ENCODE results near the gene UBL3. TPM values are rescaled to one million over a fixed set of nuclear protein-coding genes. Genes with fewer than 3 reads are reported as not detected.

The UBL3 gene
- total and polyA plus RNA-seq, 2 donors from 2014 or later, result 18.1 to 34.1 TPM

DNA sequence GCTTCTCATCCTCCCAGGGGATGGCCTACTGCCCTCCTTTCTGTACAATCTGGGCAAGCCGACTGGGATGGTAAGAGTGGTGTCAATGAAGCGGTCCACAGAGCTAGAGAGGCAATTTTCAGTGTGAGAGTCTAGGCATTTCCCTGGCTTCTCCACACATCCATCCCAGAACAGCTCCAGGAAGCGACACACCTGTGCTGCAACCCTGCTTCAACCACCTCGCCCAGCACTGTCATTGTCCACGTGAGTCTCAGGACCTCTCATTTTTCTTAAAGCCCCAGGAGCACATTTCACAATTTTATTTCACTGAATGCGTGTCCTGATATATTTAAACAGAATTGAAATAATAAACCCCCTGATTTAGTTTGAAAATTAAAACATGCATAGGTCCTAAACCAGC is 15.5 kb upstream of the UBL3 start:
- no peaks in the 10 kb centered on the region for H3K36me3 ChIP-seq (ENCODE audit: control insufficient read depth in 2 of 3, insufficient read depth in 3 of 3, low read length in 3 of 3)
- H3K4me3 ChIP-seq (ENCODE audit: low read length in 3 of 3), result no peak overlapping the region
- FAIRE-seq (no peak), DNase-seq (no peak)
- H3K4me1 ChIP-seq (ENCODE audit: control insufficient read depth in 2 of 3, insufficient read depth in 2 of 3, low read depth in 1 of 3, low read length in 3 of 3), result no peaks in the 10 kb centered on the region
- TF ChIP-seq, protein P1, sequence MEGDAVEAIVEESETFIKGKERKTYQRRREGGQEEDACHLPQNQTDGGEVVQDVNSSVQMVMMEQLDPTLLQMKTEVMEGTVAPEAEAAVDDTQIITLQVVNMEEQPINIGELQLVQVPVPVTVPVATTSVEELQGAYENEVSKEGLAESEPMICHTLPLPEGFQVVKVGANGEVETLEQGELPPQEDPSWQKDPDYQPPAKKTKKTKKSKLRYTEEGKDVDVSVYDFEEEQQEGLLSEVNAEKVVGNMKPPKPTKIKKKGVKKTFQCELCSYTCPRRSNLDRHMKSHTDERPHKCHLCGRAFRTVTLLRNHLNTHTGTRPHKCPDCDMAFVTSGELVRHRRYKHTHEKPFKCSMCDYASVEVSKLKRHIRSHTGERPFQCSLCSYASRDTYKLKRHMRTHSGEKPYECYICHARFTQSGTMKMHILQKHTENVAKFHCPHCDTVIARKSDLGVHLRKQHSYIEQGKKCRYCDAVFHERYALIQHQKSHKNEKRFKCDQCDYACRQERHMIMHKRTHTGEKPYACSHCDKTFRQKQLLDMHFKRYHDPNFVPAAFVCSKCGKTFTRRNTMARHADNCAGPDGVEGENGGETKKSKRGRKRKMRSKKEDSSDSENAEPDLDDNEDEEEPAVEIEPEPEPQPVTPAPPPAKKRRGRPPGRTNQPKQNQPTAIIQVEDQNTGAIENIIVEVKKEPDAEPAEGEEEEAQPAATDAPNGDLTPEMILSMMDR (IDR thresholded peaks at IDR 0.05; ENCODE audit: borderline replicate concordance, extremely low read depth, insufficient read depth), result no peak
- no peaks in the 10 kb centered on the region for H3K27me3 ChIP-seq (ENCODE audit: control insufficient read depth, insufficient read depth, low read length)
- no peak overlapping the region for H3K9ac ChIP-seq (ENCODE audit: low read length in 3 of 3)
- H3K9me3 ChIP-seq (ENCODE audit: control insufficient read depth in 2 of 3, insufficient read depth in 1 of 3, low read length in 3 of 3), result no peaks in the 10 kb centered on the region
- intact Hi-C loops (cut with DNase I), result no loop called here
- H3K27ac ChIP-seq (ENCODE audit: low read depth in 2 of 2, low read length in 2 of 2), result no peak overlapping the region

DNA sequence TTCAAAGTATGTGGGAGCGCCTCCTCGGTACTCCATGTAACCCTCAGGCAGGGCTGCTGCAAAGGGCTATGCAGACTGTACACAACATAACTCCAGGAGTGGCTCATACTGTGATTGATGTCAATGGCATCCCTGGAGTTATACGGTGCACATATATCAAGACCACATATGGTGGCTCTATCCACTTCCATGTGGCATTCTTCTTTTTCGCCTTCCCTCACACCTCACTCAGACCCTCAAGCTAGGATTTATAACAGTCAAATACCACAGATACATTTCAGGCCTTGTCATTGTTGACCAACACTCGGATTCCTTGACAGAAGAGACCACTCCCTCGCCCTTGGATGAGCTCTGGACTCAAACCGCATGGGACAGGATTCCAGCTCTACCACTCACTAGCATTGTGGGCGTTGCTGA is 11.3 kb upstream of the UBL3 start:
- H3K27ac ChIP-seq (ENCODE audit: low read depth in 2 of 2, low read length in 2 of 2), result no peak overlapping the region
- H3K9ac ChIP-seq (ENCODE audit: low read length in 3 of 3), result no peak overlapping the region
- FAIRE-seq (no peak), DNase-seq (no peak)
- no peaks in the 10 kb centered on the region for H3K9me3 ChIP-seq (ENCODE audit: control insufficient read depth in 2 of 3, insufficient read depth in 1 of 3, low read length in 3 of 3)
- intact Hi-C loops (cut with DNase I), result no loop called here
- H3K4me3 ChIP-seq (ENCODE audit: low read length in 3 of 3), result no peak overlapping the region
- H3K27me3 ChIP-seq (ENCODE audit: control insufficient read depth, insufficient read depth, low read length), result no peaks in the 10 kb centered on the region
- H3K4me1 ChIP-seq (ENCODE audit: control insufficient read depth in 2 of 3, insufficient read depth in 2 of 3, low read depth in 1 of 3, low read length in 3 of 3), result no peaks in the 10 kb centered on the region
- TF ChIP-seq, protein P1 (IDR thresholded peaks at IDR 0.05; ENCODE audit: borderline replicate concordance, extremely low read depth, insufficient read depth), result no peak
- no peaks in the 10 kb centered on the region for H3K36me3 ChIP-seq (ENCODE audit: control insufficient read depth in 2 of 3, insufficient read depth in 3 of 3, low read length in 3 of 3)

DNA sequence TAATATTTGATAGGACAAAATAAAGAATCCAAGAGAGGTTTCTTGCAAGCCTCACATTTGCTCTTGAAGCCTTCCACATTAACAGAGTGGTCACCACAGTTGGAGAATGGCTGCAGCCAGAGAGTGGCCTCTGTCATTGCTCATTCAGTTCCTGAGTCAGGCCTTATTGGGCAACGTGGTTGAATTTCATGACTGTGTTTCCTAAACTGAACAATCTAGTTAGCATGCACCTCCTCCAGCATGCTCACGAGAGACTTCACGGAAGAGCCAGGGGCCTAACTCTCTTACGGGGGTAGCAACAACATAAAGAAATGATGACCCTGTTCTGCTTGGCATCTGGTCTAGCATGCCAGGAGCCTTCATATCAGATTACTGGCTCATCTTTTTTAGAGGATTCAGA is 9.6 kb upstream of the UBL3 start:
- H3K4me3 ChIP-seq (ENCODE audit: low read length in 3 of 3), result no peak overlapping the region
- H3K36me3 ChIP-seq (ENCODE audit: control insufficient read depth in 2 of 3, insufficient read depth in 3 of 3, low read length in 3 of 3), result no peaks in the 10 kb centered on the region
- H3K9ac ChIP-seq (ENCODE audit: low read length in 3 of 3), result no peak overlapping the region
- intact Hi-C loops (cut with DNase I), result no loop called here
- no peak overlapping the region for H3K27ac ChIP-seq (ENCODE audit: low read depth in 2 of 2, low read length in 2 of 2)
- no peaks in the 10 kb centered on the region for H3K9me3 ChIP-seq (ENCODE audit: control insufficient read depth in 2 of 3, insufficient read depth in 1 of 3, low read length in 3 of 3)
- H3K4me1 ChIP-seq (ENCODE audit: control insufficient read depth in 2 of 3, insufficient read depth in 2 of 3, low read depth in 1 of 3, low read length in 3 of 3), result peaks cover 0 to 3% (median 0%) of the 10 kb centered on the region in 3 donors
- DNase-seq (no peak), FAIRE-seq (no peak)
- TF ChIP-seq, protein P1 (IDR thresholded peaks at IDR 0.05; ENCODE audit: borderline replicate concordance, extremely low read depth, insufficient read depth), result no peak
- no peaks in the 10 kb centered on the region for H3K27me3 ChIP-seq (ENCODE audit: control insufficient read depth, insufficient read depth, low read length)

DNA sequence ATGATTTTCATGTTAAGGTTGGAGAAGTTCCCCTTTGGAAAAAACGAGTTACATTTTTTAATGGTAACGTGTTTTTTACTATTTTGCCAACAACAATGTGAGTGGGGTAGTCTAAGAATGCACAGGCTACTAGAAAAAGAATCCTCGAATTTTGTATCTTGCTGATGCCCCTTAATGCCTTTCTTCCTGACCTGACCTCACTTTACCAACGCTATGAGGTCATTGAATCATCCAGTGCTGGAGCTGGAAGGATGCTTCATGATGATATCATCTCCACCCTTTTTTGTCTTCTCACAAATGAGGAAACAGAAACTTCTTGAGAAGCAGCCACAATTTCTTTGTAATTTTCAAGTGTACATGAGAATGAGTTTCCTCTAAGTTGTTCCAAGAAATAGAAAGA is 8.2 kb upstream of the UBL3 start:
- H3K9ac ChIP-seq (ENCODE audit: low read length in 3 of 3), result no peak overlapping the region
- no peaks in the 10 kb centered on the region for H3K27me3 ChIP-seq (ENCODE audit: control insufficient read depth, insufficient read depth, low read length)
- no peaks in the 10 kb centered on the region for H3K36me3 ChIP-seq (ENCODE audit: control insufficient read depth in 2 of 3, insufficient read depth in 3 of 3, low read length in 3 of 3)
- no peak for FAIRE-seq
- TF ChIP-seq, protein P1 (IDR thresholded peaks at IDR 0.05; ENCODE audit: borderline replicate concordance, extremely low read depth, insufficient read depth), result no peak
- no peak overlapping the region for H3K27ac ChIP-seq (ENCODE audit: low read depth in 2 of 2, low read length in 2 of 2)
- no peaks in the 10 kb centered on the region for H3K9me3 ChIP-seq (ENCODE audit: control insufficient read depth in 2 of 3, insufficient read depth in 1 of 3, low read length in 3 of 3)
- no peak overlapping the region for H3K4me3 ChIP-seq (ENCODE audit: low read length in 3 of 3)
- intact Hi-C loops (cut with DNase I), result no loop called here
- H3K4me1 ChIP-seq (ENCODE audit: control insufficient read depth in 2 of 3, insufficient read depth in 2 of 3, low read depth in 1 of 3, low read length in 3 of 3), result peaks cover 0 to 3% (median 0%) of the 10 kb centered on the region in 3 donors
- no peak for DNase-seq

Data from kidney (tissue), 14 donors.